ENCODE results near the gene ABHD12. TPM values are rescaled to one million over a fixed set of nuclear protein-coding genes. Genes with fewer than 3 reads are reported as not detected.
A peak's percentile ranks its signal among the peaks of the same experiment; 100 is the strongest.
"Not testable (repeated sequence)": the region's sequence is repeated elsewhere in the genome, so short reads cannot be mapped to it uniquely, and the experiment has no call there.

The ABHD12 gene
- total RNA-seq, 3 donors from 2014 or later, result 26.9 to 67.7 (median 53.4) TPM

DNA sequence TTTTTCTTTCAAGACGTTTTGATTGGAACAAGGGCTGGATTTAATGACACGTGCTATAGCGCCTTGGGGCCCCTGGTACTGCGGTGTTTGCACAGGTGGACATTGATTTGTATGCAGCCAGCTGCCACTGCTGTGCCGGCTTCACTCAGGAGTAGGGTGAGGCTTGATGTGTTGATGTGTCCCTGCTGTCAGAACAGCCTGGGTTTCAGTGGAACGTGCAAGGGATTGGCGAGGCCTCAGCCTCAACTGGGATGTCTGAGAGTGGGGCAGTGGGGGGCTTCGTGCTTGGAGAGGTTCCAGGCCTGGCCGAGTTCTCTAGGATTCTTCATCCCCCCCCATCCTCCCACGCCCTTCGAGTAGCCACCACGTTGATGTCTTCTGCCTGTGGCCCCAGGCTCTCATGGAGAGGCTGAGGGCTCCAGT is 119.8 kb downstream of the ABHD12 start:
- Histone ChIP-seq H3K36me3 (no peaks in the 10 kb centered on the region), H3K27ac (no peak overlapping the region), H3K27me3 (no peaks in the 10 kb centered on the region), H3K9me3 (no peaks in the 10 kb centered on the region), H3K4me1 (peaks cover 0 to 3% of the 10 kb centered on the region in 2 donors), H3K4me3 (no peak overlapping the region)
- peak in 1 of 2 donors; percentile 19 for DNase-seq (ENCODE audit: low spot score in 2 of 2)
- TF ChIP-seq, protein P1, sequence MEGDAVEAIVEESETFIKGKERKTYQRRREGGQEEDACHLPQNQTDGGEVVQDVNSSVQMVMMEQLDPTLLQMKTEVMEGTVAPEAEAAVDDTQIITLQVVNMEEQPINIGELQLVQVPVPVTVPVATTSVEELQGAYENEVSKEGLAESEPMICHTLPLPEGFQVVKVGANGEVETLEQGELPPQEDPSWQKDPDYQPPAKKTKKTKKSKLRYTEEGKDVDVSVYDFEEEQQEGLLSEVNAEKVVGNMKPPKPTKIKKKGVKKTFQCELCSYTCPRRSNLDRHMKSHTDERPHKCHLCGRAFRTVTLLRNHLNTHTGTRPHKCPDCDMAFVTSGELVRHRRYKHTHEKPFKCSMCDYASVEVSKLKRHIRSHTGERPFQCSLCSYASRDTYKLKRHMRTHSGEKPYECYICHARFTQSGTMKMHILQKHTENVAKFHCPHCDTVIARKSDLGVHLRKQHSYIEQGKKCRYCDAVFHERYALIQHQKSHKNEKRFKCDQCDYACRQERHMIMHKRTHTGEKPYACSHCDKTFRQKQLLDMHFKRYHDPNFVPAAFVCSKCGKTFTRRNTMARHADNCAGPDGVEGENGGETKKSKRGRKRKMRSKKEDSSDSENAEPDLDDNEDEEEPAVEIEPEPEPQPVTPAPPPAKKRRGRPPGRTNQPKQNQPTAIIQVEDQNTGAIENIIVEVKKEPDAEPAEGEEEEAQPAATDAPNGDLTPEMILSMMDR (IDR thresholded peaks at IDR 0.05), result no peak
- TF ChIP-seq POLR2A (IDR thresholded peaks at IDR 0.05) (no peak), POLR2AphosphoS5 (IDR thresholded peaks at IDR 0.05) (no peak)
- intact Hi-C loops (cut with DNase I; ENCODE audit: low total_unique reads), result no loop called here

DNA sequence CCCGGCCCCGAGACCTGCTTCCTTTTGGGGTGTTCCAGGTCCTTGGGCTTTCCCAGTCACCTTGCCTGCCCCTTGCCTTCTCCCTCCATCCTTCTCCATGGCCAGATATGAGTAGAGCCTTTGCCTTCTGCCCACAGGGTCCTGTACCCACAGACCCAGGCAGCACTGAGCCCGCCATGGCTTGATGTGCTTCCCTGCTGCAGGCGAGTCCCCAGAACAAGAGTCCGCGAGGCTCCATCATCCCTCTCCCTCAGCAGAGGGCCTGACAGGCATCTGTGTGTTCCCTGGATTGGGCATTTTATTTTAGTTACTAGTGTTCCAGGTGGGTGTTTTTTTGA is 120.8 kb downstream of the ABHD12 start:
- no peak for TF ChIP-seq POLR2AphosphoS5 (IDR thresholded peaks at IDR 0.05)
- TF ChIP-seq, protein P1 (IDR thresholded peaks at IDR 0.05), result no peak
- TF ChIP-seq POLR2A (IDR thresholded peaks at IDR 0.05), result no peak
- H3K27ac ChIP-seq, result no peak overlapping the region
- intact Hi-C loops (cut with DNase I; ENCODE audit: low total_unique reads), result no loop called here
- no peaks in the 10 kb centered on the region for H3K36me3 ChIP-seq
- H3K9me3 ChIP-seq, result no peaks in the 10 kb centered on the region
- peaks cover 0 to 3% of the 10 kb centered on the region in 2 donors for H3K4me1 ChIP-seq
- H3K27me3 ChIP-seq, result no peaks in the 10 kb centered on the region
- DNase-seq (ENCODE audit: low spot score in 2 of 2), result no peak
- H3K4me3 ChIP-seq, result no peak overlapping the region

DNA sequence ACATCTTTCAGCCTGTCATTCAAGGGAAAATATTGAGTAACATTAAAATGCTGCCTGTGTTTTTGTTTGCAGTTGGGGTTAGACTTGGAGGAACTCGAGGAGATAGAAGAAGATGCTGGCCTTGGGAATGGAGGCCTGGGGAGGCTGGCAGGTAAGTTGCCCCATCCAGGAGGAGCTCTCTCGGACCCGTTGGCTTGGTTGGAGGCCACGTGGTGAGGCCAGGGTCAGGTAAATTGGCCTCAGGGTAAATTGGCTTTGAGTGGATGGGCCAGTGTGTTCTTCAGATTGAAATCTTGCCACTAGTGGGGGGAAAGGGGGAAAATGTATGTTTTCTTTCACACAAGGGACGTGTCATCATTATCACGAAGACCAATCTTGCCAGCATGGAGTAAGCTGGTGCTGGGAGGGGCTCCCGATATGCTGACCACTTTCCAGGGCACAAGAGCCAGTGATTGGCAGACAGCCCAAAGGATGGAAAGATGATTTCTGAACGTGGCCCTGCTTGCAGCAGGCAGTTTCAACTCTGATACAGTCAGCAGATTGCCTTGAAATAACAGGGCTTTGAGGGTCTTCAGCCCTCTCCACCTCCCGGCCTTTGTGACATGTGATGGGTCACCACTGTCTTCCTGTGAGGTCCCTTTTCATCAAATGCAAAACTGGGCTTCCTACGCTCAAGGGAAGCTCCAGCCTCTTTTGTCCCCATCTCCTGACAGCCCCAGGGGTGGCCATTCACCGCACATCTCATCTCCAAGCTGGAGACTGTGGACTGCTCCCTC is 121.4 kb downstream of the ABHD12 start:
- Histone ChIP-seq H3K36me3 (no peaks in the 10 kb centered on the region), H3K27me3 (no peaks in the 10 kb centered on the region), H3K4me1 (peaks cover 0 to 3% of the 10 kb centered on the region in 2 donors), H3K9me3 (no peaks in the 10 kb centered on the region), H3K4me3 (no peak overlapping the region), H3K27ac (no peak overlapping the region)
- DNase-seq (ENCODE audit: low spot score in 2 of 2), result peak in 1 of 2 donors; percentile 16
- intact Hi-C loops (cut with DNase I; ENCODE audit: low total_unique reads), result no loop called here
- TF ChIP-seq POLR2A (IDR thresholded peaks at IDR 0.05), result no peak

DNA sequence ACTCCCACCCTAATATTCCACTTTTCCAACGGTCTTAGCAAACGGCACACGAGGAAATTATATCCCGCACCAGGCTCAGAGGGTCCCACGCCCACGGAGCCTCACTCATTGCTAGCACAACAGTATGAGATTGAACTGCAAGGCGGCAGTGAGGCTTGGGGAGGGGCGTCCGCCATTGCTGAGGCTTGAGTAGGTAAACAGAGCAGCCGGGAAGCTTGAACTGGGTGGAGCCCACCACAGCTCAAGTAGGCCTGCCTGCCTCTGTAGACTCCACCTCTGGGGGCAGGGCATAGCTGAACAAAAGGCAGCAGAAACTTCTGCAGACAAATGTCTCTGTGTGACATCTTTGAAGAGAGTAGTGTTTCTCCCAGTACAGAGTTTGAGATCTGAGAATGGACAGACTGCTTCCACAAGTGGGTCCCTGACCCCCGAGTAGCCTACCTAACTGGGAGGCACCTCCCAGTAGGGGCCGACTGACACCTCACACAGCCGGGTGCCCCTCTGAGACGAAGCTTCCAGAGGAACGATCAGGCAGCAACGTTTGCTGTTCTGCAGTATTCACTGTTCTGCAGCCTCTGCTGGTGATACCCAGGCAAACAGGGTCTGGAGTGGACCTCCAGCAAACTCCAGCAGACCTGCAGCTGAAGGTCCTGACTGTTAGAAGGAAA is 129.7 kb downstream of the ABHD12 start:
- intact Hi-C loops (cut with DNase I; ENCODE audit: low total_unique reads); H3K4me3 ChIP-seq; H3K27me3 ChIP-seq; H3K36me3 ChIP-seq; H3K4me1 ChIP-seq; H3K27ac ChIP-seq; H3K9me3 ChIP-seq: not testable (repeated sequence)
- peak in 1 of 2 donors; percentile 12 for DNase-seq (ENCODE audit: low spot score in 2 of 2)

DNA sequence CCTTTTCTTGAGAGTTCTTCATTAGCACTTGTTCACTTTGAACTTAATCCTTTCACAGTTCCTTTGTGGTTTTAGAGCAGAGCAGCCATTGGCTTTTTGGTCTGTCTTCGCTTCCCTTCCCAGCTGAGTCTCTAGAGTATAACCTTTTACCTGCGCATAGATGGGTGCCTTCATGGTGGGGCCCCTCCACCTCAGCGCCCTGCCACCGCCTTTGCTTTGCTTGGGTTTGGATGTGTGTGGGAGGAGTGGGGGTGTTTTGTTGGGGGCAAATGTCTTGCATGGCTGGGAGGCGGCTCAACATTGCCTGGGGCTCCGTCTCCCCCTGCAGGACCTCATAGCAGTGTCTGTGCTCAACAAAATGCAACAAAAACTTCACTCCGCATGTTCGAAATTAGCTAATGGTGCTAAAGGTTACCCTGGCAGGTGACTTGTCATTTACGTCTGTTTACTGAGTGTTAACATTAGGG is 130.8 kb downstream of the ABHD12 start:
- Histone ChIP-seq H3K27me3 (no peaks in the 10 kb centered on the region), H3K27ac (no peak overlapping the region), H3K36me3 (no peaks in the 10 kb centered on the region), H3K4me3 (no peak overlapping the region), H3K4me1 (no peaks in the 10 kb centered on the region), H3K9me3 (no peaks in the 10 kb centered on the region)
- TF ChIP-seq POLR2A (IDR thresholded peaks at IDR 0.05) (no peak), POLR2AphosphoS5 (IDR thresholded peaks at IDR 0.05) (no peak)
- TF ChIP-seq, protein P1 (IDR thresholded peaks at IDR 0.05), result no peak
- no peak for DNase-seq (ENCODE audit: low spot score in 2 of 2)
- intact Hi-C loops (cut with DNase I; ENCODE audit: low total_unique reads), result no loop called here

DNA sequence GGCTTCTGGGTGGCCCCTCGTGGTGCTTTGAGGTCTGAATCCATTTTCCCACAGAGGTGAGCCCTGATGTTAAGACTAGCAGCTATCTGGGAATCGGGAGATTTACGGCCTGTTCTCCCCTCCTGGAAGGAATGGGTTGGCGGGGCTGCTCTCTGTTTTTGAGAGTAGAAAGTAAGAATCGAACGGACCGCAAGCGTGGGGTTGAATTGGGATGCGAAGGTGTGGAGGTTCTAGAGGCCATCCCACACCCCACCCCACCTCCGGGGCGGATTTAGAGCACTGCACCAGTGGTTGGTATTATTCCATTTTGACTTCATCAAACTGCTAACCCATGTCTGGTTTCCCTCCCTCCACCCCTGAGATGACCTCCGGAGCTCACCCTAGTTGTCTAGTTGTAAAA is 131.3 kb downstream of the ABHD12 start:
- H3K9me3 ChIP-seq, result no peaks in the 10 kb centered on the region
- DNase-seq (ENCODE audit: low spot score in 2 of 2), result no peak
- intact Hi-C loops (cut with DNase I; ENCODE audit: low total_unique reads), result no loop called here
- no peaks in the 10 kb centered on the region for H3K36me3 ChIP-seq
- H3K4me3 ChIP-seq, result no peak overlapping the region
- no peaks in the 10 kb centered on the region for H3K4me1 ChIP-seq
- no peak overlapping the region for H3K27ac ChIP-seq
- TF ChIP-seq, protein P1 (IDR thresholded peaks at IDR 0.05), result no peak
- TF ChIP-seq POLR2AphosphoS5 (IDR thresholded peaks at IDR 0.05), result no peak
- no peak for TF ChIP-seq POLR2A (IDR thresholded peaks at IDR 0.05)
- no peaks in the 10 kb centered on the region for H3K27me3 ChIP-seq
